ENCODE data around the gene ANKRD42.

The ANKRD42 gene

DNA sequence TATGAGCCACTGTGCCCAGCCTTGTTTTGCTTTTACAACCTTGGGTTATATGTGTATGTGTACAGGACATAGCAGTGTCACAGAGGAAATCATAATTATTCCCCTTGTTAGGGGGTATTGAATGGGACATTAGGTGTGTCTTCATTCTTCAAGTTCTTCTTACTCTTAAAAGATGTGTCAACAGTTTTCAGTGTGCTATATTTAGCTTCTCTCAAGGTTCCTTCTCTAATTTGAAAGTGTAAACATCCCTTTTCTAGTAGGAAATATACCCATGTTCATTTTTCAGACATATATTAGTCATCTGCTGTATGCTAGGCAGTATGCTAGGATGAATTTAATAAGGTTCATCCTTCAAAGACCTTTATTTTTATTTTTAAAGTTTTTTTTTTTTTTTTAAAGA, 19.5 kb upstream of the ANKRD42 start:
- peak in 2 of 4 experiments; percentile 59 to 68 for DNase-seq

DNA sequence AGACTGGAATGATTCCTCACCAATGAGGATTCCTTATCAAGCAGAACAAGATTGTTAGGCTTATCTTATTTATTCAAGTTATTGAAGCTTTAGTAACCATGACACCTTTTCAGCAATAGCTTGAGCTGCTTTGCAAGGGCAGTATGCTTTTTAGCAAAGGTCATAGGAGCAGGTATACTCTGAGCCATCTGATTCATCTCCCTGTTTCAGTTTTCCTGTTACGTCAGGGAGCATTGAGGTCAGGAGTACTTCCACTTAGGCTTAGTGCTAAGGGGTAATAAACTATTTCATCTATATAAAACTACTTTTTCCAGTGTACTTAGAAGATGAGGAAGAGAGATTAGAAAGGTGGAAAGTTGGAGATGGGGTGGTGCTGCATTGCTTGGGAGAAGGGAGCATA, 17.7 kb upstream of the ANKRD42 start:
- no peak for DNase-seq

DNA sequence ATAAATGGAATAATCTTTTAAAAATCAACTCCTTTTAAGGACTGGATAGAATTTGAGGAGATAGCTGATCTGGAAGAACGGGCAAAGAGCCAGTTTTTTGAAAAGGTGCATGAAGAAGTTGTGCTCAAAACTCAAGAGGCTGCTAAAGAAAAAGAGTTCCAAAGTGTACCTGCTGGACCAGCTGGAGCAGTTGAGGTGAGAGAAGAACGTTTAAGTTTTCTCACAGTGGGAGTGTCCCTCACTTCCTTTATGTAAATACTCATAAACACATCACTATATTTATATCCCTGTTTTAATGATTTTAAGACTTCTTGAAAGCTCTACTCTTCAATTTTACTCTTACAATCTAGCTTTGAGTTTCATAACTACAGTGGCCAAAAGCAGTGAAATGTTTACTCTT, 11.7 kb upstream of the ANKRD42 start:
- DNase-seq = no peak

DNA sequence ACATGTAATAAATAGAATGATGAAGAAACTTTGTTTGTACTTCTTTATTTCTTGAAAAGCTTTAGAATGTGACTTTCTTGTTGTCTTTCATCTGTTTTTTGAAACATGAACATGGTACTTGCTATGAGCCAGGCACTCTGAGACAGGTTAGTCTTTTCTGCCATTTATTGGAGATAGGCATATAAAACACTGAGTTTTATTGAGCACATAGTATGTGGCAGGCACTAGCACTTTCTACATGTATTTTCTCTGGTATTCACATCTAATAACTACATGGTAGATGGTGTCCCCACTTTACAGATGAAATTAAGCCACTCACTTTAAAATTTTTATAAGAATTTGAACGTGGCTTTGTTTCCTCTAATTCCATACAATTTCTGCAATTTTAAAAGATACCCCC, 7.7 kb upstream of the ANKRD42 start:
- DNase-seq = no peak

DNA sequence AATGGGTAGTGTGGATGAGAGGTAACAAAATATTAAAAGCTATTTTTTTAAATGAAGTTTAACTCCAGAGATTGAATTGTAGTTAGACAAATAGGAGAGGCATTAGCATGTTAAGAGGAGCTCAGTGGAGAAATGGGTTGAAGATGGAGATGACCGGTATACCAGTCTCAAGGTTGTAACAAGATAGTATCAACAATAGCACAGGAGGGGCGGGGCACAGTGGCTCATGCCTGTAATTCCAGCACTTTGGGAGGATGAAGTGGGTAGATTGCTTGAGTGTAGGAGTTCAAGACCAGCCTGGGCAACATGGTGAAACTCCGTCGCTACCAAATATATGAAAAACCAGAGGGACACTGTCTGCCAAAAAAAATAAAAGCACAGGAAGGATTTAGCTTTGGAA, 6.0 kb upstream of the ANKRD42 start:
- no peak for DNase-seq

DNA sequence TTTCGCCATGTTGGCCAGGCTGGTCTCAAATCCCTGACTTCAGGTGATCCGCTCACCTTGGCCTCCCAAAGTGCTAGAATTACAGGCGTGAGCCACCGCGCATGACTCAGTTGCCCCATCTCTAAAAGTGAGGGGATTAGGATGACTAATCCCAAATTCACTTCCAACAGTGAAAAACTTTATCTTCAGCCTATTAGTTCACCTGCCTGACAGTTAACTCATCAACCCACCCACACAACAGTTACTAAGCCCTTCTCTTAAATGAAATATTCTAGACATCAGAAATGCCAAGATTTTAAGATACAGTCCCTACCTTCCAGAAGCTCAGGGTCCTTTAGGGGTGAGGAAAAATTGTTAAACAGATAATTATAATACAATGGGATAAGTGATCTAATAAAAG, 2.0 kb upstream of the ANKRD42 start:
- no peak for DNase-seq

DNA sequence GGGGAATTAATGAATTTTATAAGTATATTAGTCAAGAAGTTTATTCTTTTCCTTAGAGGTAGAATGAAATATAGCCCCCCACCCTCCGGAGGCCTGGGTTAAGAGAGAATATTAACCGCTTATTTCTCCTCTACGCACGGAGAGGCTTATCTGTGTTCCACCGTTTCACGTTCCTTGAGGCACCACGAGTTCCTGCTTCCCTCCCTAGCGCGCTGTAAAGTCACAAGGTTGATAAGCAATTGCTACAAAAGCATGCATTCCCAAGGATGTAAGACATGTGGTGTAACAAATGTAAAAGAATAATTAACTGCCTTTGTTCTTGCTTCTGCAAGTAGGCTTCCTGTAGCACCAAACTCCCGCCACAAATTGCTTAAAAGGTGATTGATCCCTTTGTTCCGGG, 1.5 kb upstream of the ANKRD42 start:
- no peak for DNase-seq

DNA sequence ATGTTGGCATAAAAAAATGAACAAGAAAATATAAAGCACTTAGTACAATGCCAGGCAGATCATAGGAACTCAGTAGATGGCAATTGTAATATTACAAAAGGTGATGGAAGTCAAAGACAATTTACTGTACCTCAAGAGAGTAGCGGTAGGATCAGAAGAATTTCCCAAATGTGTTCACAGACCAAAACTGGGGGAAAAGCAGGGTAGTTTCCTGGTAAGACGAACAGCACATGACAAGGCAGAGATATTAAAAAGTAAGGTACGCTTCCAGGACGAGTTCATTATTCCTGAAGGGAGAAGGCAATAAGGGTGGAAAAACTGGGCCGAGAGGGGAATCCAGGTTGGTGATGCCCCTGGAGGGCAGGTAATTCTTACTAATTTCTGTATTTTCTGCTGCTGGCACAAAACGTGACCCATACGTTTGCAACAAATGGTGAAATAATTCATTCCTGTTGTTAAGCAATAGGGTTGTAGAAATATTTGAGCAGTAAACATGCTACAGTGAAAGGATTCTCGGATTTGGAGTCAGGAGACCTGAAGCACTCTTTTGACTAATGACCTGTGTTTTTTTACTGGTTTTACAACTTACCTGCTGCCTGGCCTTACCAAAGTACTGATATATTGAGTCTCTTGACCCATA, 786 bp upstream of the ANKRD42 start:
- peak in 3 of 4 experiments; percentile 4 to 21 (median 4) for DNase-seq

DNA sequence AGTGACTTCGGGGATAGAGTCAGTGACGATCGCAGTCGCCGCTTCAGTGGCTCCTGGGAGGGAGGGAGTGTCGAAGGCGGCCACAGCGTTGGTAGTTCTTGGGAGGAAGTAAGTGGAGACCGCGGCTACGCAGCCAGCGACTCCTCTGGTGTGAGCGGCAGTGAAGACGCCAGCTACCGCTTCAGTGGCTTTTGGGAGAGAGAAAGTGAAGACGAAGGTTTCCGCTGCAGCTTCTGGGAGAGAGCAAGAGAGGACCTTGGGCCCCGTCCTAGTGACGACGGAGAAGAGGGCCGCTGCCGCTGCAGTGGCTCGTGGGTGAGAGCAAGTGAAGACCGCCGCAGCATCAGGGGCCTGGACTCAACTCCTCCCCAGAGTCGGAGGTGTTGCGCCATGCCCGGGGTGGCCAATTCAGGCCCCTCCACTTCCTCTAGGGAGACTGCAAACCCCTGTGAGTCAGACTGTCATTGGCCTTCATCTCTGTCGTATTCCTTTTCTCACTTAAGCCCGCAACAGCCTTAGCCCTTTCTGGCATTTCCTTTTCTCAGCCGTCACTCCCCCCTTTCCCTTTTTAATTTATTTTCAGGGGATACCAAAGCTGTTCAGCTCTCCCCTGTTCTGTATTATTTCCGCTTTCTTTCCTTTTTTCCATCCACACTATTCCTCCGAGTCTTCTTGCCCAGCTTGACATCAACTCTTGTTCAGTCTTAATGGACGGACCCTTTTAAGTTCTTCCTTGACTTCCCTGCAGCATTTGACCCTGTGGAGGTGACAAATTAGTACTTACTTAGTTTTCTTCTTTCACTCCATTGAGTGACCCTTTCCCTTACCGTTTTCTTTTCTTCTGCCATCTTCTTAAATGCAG, 1.0 kb downstream of the ANKRD42 start:
- peak; percentile 77 to 89 (median 87) for DNase-seq

DNA sequence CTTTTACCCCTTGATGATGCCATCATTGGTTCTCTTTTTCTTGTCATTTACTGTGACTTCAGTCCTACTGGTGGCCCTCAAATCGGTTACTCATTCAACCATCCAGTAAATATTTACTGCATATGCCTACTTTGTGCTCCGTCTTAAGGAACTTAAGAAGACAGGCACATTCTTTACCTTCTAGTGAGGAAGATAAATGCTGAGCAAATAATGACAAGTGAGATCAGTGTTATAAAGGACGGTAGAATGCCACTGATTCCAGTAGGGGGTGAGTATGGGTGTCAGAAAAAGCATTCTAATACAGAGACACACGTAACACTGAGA, 1.6 kb downstream of the ANKRD42 start:
- peak in 3 of 4 experiments; percentile 29 to 64 (median 45) for DNase-seq

DNA sequence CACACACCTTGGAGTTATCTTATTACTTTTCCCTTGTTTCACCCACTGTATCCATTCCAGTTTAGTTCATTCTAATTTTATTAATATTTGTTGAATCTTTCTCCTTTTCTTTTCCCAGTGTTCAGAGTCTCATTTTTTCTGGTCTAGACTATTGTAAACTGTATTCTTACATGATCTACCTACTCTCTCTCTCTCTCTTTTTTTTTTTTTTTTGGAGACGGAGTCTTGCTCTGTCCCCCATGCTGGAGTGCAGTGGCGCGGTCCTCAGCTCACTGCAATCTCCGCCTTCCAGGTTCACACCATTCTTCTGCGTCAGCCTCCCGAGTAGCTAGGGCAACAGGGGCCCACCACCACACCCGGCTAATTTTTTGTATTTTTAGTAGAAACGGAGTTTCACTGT, 2.1 kb downstream of the ANKRD42 start:
- DNase-seq = no peak

DNA sequence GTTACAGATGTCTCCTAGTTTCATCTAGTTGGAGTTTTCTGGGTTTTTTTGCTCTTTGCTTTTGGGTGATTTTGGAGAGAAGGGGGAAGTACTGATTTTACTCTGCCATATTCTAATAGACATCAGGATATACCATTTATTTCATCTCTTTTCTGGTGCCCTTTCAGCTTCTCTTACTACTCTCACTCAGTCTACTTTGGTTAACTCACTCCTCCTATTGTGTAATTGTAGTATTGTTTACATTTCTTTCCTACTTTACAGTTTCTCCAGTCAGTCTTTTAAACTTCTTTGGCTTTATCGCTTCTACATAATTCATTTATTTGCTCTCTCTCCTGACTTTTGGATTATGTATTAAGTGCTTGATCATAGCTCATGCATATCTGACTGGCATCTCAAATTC, 6.5 kb downstream of the ANKRD42 start:
- DNase-seq = no peak

DNA sequence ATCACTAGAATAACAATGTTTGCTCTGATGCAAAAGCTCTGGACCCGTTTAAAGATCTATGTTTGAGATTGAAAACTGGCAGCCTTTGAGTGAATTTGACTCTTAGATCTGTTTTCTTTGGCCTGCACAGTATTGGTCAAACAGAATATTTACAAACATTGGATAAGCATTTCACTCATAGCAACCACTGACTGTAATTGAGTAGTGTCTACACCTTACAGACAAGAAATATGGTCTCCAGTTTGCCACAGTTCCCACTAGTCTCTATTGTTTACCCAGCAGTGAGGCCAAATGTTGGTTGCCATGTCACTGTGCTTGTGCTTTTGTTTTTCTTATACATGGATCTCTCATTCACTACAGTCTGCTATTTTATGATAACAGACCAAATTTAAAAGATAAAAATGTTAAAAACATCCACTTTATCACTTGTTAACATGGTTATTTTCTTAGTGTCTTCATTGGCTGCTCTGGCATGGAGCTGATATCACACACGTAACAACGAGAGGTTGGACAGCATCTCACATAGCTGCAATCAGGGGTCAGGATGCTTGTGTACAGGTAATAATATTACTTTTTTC, 12.2 kb downstream of the ANKRD42 start:
- no peak for DNase-seq

DNA sequence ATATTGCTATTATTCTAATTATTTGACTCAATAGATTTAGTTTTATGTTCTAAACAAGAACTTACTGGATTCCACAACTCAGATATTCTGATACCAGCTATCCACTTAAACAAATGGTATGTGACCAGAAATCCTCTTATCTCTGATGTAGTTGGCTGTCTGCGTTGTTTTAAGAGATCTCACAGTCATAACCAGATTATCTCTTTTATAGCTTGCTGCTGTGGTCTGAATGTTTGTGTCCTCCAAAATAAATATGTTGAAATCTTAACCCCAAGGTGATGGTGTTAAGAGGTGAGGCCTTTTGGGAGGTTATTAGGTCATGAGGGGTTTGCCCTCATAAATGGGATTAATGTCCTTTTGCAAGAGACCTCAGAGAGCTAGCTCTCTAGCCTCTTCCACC, 12.7 kb downstream of the ANKRD42 start:
- DNase-seq = no peak

DNA sequence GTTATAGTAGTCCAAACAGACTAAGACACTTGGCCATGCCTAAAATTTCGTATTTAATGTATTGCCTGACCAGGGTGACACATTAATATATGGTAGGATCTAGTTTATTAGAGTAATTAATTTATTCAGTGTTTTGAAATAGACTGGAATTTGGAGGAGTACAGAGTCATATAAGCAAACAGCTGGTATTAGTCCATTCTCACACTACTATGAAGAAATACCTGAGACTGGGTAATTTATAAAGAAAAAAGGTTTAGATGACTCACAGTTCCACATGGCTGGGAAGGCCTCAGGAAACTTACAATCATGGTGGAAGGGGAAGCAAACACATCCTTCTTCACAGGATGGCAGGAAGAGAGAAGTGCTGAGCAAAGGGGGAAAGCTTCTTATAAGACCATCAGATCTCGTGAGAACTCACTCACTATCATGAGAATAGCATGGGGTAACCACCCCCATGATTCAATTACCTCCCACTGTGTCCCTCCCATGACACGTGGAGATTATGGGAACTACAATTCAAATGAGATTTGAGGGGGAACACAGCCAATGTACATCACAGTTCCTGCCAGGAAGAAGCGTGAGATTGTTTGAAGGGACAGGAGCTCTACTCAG, 13.4 kb downstream of the ANKRD42 start:
- peak; percentile 11 to 54 (median 18) for DNase-seq

DNA sequence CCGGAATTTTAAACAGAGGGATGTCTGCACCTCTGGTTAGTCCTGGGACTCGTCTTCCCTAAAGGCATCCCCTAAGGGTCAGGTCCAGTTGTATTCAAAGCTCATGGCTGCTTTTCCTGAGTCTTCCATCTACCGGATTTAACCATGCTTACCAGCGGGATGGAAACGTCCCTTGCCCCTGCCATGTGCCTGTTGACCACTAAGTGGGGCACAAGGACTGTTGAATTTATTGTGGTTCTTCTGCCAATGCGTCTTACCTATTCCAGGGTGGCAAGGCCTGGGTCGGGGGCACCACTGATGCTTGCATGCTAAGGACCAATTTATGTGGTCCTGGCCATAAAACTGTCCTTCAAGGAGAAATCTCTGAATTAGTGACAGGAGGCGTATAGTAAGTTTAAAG, 25.6 kb downstream of the ANKRD42 start:
- no peak for DNase-seq

DNA sequence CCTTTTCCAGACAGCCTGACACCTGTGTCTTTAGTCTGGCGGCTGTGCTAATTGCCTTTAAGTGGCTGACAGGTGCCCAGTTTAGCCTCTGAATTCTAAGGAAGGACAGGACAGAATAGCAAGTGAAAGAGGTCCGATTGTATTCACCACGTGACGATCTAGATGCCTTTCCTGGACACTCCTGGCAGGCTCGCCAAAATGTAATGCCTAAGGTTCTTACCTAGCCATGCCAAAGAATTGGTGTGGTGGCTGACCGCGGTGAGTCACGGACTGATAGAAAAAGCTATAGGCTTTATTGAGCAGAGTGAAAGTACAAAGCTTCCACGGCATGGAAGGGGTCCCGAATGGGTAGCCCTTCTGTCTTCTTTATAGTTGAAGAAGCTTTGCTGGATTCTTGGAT, 26.7 kb downstream of the ANKRD42 start:
- DNase-seq = no peak

DNA sequence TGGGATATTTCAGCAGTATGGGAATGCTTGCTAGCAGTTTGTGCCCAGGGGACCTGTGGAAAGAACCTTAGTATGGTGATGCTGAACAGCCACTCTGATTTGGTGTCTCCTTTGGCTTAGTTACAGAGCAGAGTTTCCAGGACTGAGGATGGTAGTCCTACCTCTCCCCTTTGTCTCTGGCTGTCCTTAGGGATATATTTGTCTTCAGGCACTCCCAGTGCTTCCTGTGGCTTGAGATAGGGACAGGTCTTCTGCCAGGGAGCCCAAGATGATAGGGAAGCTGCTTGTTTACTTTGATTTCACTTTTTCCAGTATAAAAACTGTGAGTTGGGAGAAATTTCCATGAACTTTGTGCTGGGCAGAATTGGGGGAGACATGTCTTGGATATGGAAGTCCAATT, 28.2 kb downstream of the ANKRD42 start:
- DNase-seq = no peak

DNA sequence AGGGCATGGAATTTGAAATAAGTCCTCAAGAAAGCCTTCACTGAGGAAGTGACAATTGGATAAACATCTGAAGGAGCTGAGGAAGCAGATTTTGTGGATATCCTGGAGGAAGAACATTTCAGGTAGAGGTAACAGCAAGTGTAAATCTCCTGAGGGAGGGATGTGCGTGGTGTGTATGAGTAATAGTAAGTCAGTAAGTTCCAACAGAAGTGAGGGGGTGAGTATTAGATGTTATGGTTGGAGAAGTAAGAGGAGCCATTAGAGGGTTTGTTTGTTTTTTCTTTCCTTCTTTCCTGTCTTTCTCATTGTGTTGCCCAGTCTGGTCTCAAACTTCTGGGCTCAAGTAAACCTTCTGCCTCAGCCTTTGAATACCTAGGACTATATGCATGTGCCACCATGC, 29.0 kb downstream of the ANKRD42 start:
- no peak for DNase-seq

DNA sequence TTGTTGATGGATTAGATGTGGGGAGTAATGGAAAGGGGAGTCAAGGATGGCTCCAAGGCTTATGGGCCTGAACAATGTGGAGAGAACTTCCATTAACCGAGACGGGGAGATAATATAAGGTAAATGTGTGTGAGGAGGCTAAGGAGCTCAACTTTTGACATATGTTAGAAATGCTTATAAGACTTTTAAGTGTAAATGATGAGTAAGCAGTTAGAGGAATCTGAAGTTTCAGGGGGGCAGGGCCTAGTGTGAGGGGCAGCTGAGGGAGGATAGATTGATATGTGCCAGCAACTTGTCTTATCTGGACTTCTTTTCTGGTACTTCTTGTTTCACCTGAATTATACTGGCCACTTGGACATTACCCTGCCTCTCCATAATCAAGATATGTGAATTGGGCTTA, 29.9 kb downstream of the ANKRD42 start:
- DNase-seq = no peak

DNA sequence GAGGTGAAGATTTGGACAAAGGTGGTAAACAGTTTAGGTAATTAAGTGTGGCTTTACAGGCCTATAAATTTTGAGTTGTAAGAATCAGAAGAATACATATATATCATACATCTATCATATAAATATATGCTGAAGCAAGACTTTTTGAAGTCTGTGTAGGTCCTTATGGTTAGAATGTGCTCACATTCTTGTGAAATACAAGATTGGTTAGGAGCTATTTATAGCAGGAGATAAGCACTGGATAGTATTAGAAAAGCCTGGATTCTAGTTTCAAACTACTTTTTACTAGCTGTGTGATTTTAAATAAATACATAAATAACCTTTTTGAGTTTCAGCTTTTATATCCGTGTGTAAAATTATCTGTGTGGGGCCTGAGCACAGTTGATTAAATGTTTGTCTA, 42.3 kb downstream of the ANKRD42 start:
- DNase-seq = no peak

DNA sequence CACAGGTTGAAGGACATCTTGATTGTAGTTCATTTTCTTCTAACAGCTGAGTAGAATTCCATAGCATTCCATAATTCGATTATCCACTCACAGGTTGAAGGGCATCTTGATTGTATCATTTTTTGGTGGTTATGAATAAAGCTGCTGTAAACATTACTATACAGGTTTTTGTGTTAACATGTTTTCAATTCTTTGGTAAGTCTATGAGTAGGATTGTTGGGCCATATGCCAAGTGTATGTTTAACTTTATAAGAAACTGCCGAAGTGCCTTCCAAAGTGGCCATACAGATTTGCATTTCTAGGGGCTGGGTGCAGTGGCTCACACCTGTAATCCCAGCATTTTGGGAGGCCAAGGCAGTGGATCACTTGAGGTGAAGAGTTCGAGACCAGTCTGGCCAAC, 44.6 kb downstream of the ANKRD42 start:
- DNase-seq = no peak

DNA sequence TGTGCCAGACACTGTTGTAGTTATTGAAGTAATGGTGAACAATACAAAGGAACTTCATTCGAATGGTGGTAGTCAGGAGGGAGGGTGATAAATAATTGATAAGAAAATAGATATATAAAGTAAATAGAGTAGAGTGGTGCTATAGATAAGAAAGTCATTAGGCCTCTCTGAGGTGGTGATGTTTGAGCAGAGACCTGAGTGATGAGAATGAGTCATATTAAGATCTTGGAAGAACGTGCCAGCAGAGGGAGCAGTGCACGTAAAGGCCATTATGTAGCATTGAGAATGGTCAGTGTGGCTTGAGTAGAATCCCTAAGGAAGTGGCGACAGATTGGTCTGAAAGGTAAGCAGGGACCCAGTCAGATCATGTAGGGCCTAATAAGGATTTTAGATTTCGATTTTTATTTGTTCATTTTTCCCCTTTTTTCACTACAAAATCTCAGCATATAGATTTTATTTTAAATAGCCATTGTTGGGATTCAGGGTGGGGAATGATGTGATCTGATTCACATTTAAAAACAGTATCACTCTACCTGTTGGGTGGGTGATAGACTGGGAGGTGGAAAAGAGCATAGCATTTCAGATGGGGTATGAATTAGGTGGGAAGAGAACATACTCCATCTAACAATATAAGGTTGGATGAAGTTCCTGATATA, 47.9 kb downstream of the ANKRD42 start:
- peak; percentile 48 to 70 (median 62) for DNase-seq
